GM12878 (cell line): ENCODE results near the gene METAP1D. TPM values are rescaled to one million over a fixed set of nuclear protein-coding genes. Genes with fewer than 3 reads are reported as not detected.

Experiments used
- ATAC-seq: fragments of 200-7000 bp; cut with Tn5 transposase; 3 replicates; pipeline ENCODE4 v1.9.1; 2020; ENCODE audit warnings: mild to moderate bottlenecking, moderate library complexity
- BruUV-seq: library from RNA; stranded (reverse); fragments of 400-500 nt; replicated peaks from 2 replicates; lab custom pipeline; 2021; lab: Mats Ljungman, UMichigan
- CTCF ChIA-PET: fragments of 300-600 bp; sonication (Branson Sonifier 250); formaldehyde crosslinking; extraction: SDS; loops from one replicate; lab custom pipeline; 2021; ENCODE audit warnings: inconsistent platforms; lab: Yijun Ruan, JAX
- POLR2A ChIA-PET: fragments of 350-600 bp; formaldehyde crosslinking; extraction: SDS; loops from one replicate; lab custom pipeline; 2021; ENCODE audit warnings: inconsistent platforms; lab: Charles Lee
- RAD21 ChIA-PET: fragments of 300-600 bp; sonication (Branson Sonifier 250); formaldehyde crosslinking; loops from one replicate; lab custom pipeline; 2023; ENCODE audit warnings: antibody characterized with exemption; ENCODE audit not compliant: unreplicated experiment; lab: Charles Lee
- SMC1A ChIA-PET: fragments of 300-600 bp; sonication (Branson Sonifier 250); formaldehyde crosslinking; loops from one replicate; lab custom pipeline; 2023; ENCODE audit not compliant: unreplicated experiment, uncharacterized antibody; lab: Charles Lee
- DNase-seq: peaks from one replicate; pipeline ENCODE4 v3.0.0-alpha.2; 2011; ENCODE audit warnings: low read depth, low spot score
- FAIRE-seq: peaks from 3 replicates; lab custom pipeline; 2011; peaks lifted over from hg19 to GRCh38; lab: Jason Lieb, UNC
- H2AFZ ChIP-seq: 2 replicates; pipeline ENCODE4 v1.6.0; 2011; ENCODE audit warnings: low read depth, low read length, control low read depth; ENCODE audit not compliant: control insufficient read depth
- H3K27ac ChIP-seq: 2 replicates; pipeline ENCODE4 v1.5.1; 2011; ENCODE audit warnings: control low read depth; ENCODE audit not compliant: control insufficient read depth, insufficient read depth
- H3K27me3 ChIP-seq, 2 experiments: replicated peaks in 1 of 2; 2 replicates each; pipeline versions ENCODE4 v1.6.0 to v1.6.1; 2011; ENCODE audit warnings: low read length in 1 of 2; ENCODE audit not compliant: control insufficient read depth in 2 of 2, insufficient read depth in 2 of 2
- H3K36me3 ChIP-seq, 2 experiments: 2 replicates each; pipeline ENCODE4 v1.5.1; 2011; ENCODE audit warnings: low read length in 1 of 2; ENCODE audit not compliant: control insufficient read depth in 2 of 2, insufficient read depth in 2 of 2
- H3K4me1 ChIP-seq: 2 replicates; pipeline ENCODE4 v1.6.1; 2011; ENCODE audit warnings: mild to moderate bottlenecking, low read length, moderate library complexity, mixed read lengths; ENCODE audit not compliant: control insufficient read depth, insufficient read depth
- H3K4me2 ChIP-seq: 2 replicates; pipeline ENCODE4 v1.6.0; 2011; ENCODE audit warnings: control low read depth; ENCODE audit not compliant: control insufficient read depth, insufficient read depth
- H3K4me3 ChIP-seq: fragments of 200-600 bp; sonication (generic); 2 replicates; pipeline ENCODE4 v1.5.1; 2016
- H3K79me2 ChIP-seq: 2 replicates; pipeline ENCODE4 v1.6.0; 2011; ENCODE audit warnings: low read length; ENCODE audit not compliant: control insufficient read depth, insufficient read depth
- H3K9ac ChIP-seq: 2 replicates; pipeline ENCODE4 v1.8.0; 2011; ENCODE audit warnings: low read length, control low read depth, mixed read lengths; ENCODE audit not compliant: control insufficient read depth, insufficient read depth
- H3K9me3 ChIP-seq: replicated peaks from 3 replicates; pipeline ENCODE4 v1.5.1; 2011; ENCODE audit warnings: mild to moderate bottlenecking, low read length; ENCODE audit not compliant: control insufficient read depth, insufficient read depth
- H4K20me1 ChIP-seq: 2 replicates; pipeline ENCODE4 v1.6.0; 2011; ENCODE audit not compliant: control insufficient read depth, insufficient read depth
- ATF7 ChIP-seq: fragments of 450-650 bp; IDR thresholded peaks from 2 replicates; pipeline ENCODE4 v1.6.1; 2016; ENCODE audit warnings: low read depth, mild to moderate bottlenecking
- BCL11A ChIP-seq: IDR thresholded peaks from 2 replicates; pipeline ENCODE4 v1.6.1; 2011; ENCODE audit warnings: low read depth, low read length
- FOXK2 ChIP-seq: fragments of 450-650 bp; IDR thresholded peaks from 2 replicates; pipeline ENCODE4 v1.6.1; 2017; ENCODE audit warnings: mild to moderate bottlenecking, moderate library complexity
- HCFC1 ChIP-seq: fragments of 150-350 bp; IDR thresholded peaks from 2 replicates; pipeline ENCODE4 v1.6.1; 2014; ENCODE audit warnings: low read length
- HDGF ChIP-seq: fragments of 450-650 bp; IDR thresholded peaks from 2 replicates; pipeline ENCODE4 v1.6.1; 2016; ENCODE audit warnings: antibody characterized with exemption
- MXI1 ChIP-seq: fragments of 150-350 bp; IDR thresholded peaks from 2 replicates; pipeline ENCODE4 v1.6.1; 2011; ENCODE audit warnings: low read depth, mild to moderate bottlenecking, inconsistent platforms, low read length, improper control_type of control experiment
- POLR2AphosphoS5 ChIP-seq: IDR thresholded peaks from 2 replicates; pipeline ENCODE4 v1.6.1; 2011; ENCODE audit warnings: mild to moderate bottlenecking, low read length, inconsistent platforms
- RAD21 ChIP-seq: IDR thresholded peaks from 2 replicates; pipeline ENCODE4 v1.6.1; 2011; ENCODE audit warnings: mild to moderate bottlenecking, low read depth, low read length, moderate library complexity; ENCODE audit not compliant: insufficient read depth
- RELA ChIP-seq: fragments of 450-650 bp; IDR thresholded peaks from 2 replicates; pipeline ENCODE4 v1.8.0; 2014; ENCODE audit warnings: borderline replicate concordance; ENCODE audit not compliant: partially characterized antibody
- RFX5 ChIP-seq: IDR thresholded peaks from 2 replicates; pipeline ENCODE4 v1.6.1; 2011; ENCODE audit warnings: low read depth, low read length, improper control_type of control experiment
- SUPT20H ChIP-seq: IDR thresholded peaks from 2 replicates; pipeline ENCODE4 v1.6.1; 2011; ENCODE audit warnings: low read depth, mild to moderate bottlenecking, low read length, moderate library complexity, borderline replicate concordance; ENCODE audit not compliant: control insufficient read depth
- ZNF24 ChIP-seq: fragments of 450-650 bp; IDR thresholded peaks from 2 replicates; pipeline ENCODE4 v1.6.1; 2017; ENCODE audit warnings: antibody characterized with exemption, mild to moderate bottlenecking
- WGBS: methylation state at CpG from one replicate; pipeline ENCODE4 v1.1.6; 2016; ENCODE audit warnings: low lambda C conversion rate; ENCODE audit not compliant: insufficient replicate concordance, insufficient coverage; ENCODE audit errors: missing lambda C conversion rate; 5-methylcytosine and 5-hydroxymethylcytosine counted together
- in situ Hi-C: fragments of 300-500 bp; cut with MboI; formaldehyde crosslinking; loops from 9 replicates; pipeline ENCODE4 v1.14.3; 2018; ENCODE audit warnings: mixed read lengths
- intact Hi-C: fragments of 100-400 bp; cut with micrococcal nuclease; formaldehyde crosslinking; loops from one replicate; pipeline ENCODE4 v1.14.2; 2022; ENCODE audit not compliant: unreplicated experiment
- polyA plus RNA-seq, 11 experiments: library from polyadenylated mRNA; depleted of rRNA in 4 of 11; unstranded in 6 of 11; stranded (reverse) in 5 of 11; fragments of >200 nt; fragmentation: Nextera tagmentation in 4 of 11; fragmentation: Illumina TruSeq in 1 of 11; extraction: Ambion mirVana in 4 of 11; extraction: Trizol in 1 of 11; gene quantifications; 1 replicate in 1 of 11; 2 replicates in 10 of 11; pipeline versions ENCODE4 v1.2.1 to v1.2.3, GENCODE V29; 2011 to 2016; ENCODE audit warnings: inconsistent platforms in 2 of 11, missing spikeins in 2 of 11, low read depth in 1 of 11
- total RNA-seq, 4 experiments: library from RNA; depleted of rRNA in 3 of 4; stranded (reverse); fragments of >200 nt in 3 of 4; fragmentation: Illumina TruSeq in 1 of 4; extraction: Trizol in 1 of 4; gene quantifications; 2 replicates each; pipeline versions ENCODE4 v1.2.1 to v1.2.3, GENCODE V29; 2013 to 2021

METAP1D gene
- total and polyA plus RNA-seq, 10 of the 15 experiments (the other 5 are each of a cell fraction or from before 2014, with no cell fraction given), result 4.5 to 12.1 (median 7.8) TPM

- in situ Hi-C loops (no loop called here), intact Hi-C loops (loop anchor here (10.0 kb wide), 1 partner anchor 145 kb away; the partner anchor contains the start of gene DLX2)
- FAIRE-seq (no peak), ATAC-seq (no peak), DNase-seq (no peak)
- ChIA-PET POLR2A (no interaction called here), SMC1A (interaction anchor here (0.8 kb wide), 1 partner anchor 31 kb away, joined by 3 read pairs; no protein-coding TSS in a partner anchor), RAD21 (no interaction called here), CTCF (interaction anchor here (0.6 kb wide), 1 partner anchor 136 kb away, joined by 3 read pairs; no protein-coding TSS in a partner anchor)
- H3K79me2 ChIP-seq, result no peaks in the 10 kb centered on the region
- H3K36me3 ChIP-seq, result peaks cover 3 to 5% of the 10 kb centered on the region in 2 experiments; a peak in 2 of 4 replicates
- no peaks in the 10 kb centered on the region for H4K20me1 ChIP-seq
- H3K4me3 ChIP-seq, result no peak overlapping the region
- no peaks in the 10 kb centered on the region for H3K4me1 ChIP-seq
- H3K27ac ChIP-seq, result no peak overlapping the region
- no TSS peak for BruUV-seq
- no peak overlapping the region for H3K4me2 ChIP-seq
- TF ChIP-seq ZNF24 (no peak), MXI1 (no peak), HDGF (no peak), HCFC1 (no peak), ATF7 (no peak), FOXK2 (no peak), RFX5 (no peak), RAD21 (no peak), SUPT20H (no peak), BCL11A (no peak), RELA (no peak), POLR2AphosphoS5 (no peak)
- WGBS, result 77% methylated on average over 2 of the region's 2 CpGs
- no peak overlapping the region for H3K9ac ChIP-seq
- H3K9me3 ChIP-seq, result no peaks in the 10 kb centered on the region; the same call in 2 of the 3 replicates
- no peak overlapping the region for H2AFZ ChIP-seq
- H3K27me3 ChIP-seq, result no peaks in the 10 kb centered on the region
Observed at GRCh38 chr2:171959998-171960397, 39.8 kb upstream of the METAP1D start.
